Glomerular endothelial cell (primary cell): ENCODE results near the gene GALNT6. TPM values are rescaled to one million over a fixed set of nuclear protein-coding genes. Genes with fewer than 3 reads are reported as not detected.

Source experiments
- DNase-seq: peaks from one replicate; pipeline ENCODE4 v3.0.0-alpha.2; 2011; ENCODE audit warnings: low read depth, low spot score; ENCODE audit errors: extremely low read depth
- total RNA-seq: library from RNA; depleted of rRNA; stranded (reverse); fragments of >200 nt; gene quantifications from 2 replicates; pipeline ENCODE4 v1.2.3, GENCODE V29; 2015

The GALNT6 gene
- total RNA-seq, 1 donor from 2014 or later, result 102 TPM

- no peak for DNase-seq
Observed at GRCh38 chr12:51383269-51383905, 7.8 kb downstream of the GALNT6 start.

- DNase-seq, result no peak
Observed at GRCh38 chr12:51382173-51382572, 9.0 kb downstream of the GALNT6 start.

- no peak for DNase-seq
Observed at GRCh38 chr12:51381226-51382079, 9.8 kb downstream of the GALNT6 start.

GRCh38 chr12:51379571-51379970 is 11.6 kb downstream of the GALNT6 start:
- no peak for DNase-seq

GRCh38 chr12:51378749-51379148 is 12.5 kb downstream of the GALNT6 start:
- DNase-seq, result no peak

- no peak for DNase-seq
Observed at GRCh38 chr12:51377099-51377984, 13.9 kb downstream of the GALNT6 start.

GRCh38 chr12:51374856-51375255 is 16.4 kb downstream of the GALNT6 start:
- no peak for DNase-seq

- DNase-seq, result no peak
Observed at GRCh38 chr12:51374361-51374760, 16.8 kb downstream of the GALNT6 start.

- no peak for DNase-seq
Observed at GRCh38 chr12:51373187-51373586, 18.0 kb downstream of the GALNT6 start.

GRCh38 chr12:51372021-51372420 is 19.2 kb downstream of the GALNT6 start:
- no peak for DNase-seq

GRCh38 chr12:51371295-51371953 is 19.8 kb downstream of the GALNT6 start:
- peak; percentile 78 for DNase-seq

- no peak for DNase-seq
Observed at GRCh38 chr12:51370667-51371066, 20.5 kb downstream of the GALNT6 start.

- DNase-seq, result no peak
Observed at GRCh38 chr12:51369581-51369980, 21.6 kb downstream of the GALNT6 start.

GRCh38 chr12:51368640-51369517 is 22.3 kb downstream of the GALNT6 start:
- DNase-seq, result peak; percentile 61

- no peak for DNase-seq
Observed at GRCh38 chr12:51365276-51365675, 25.9 kb downstream of the GALNT6 start.

GRCh38 chr12:51364001-51364400 is 27.2 kb downstream of the GALNT6 start:
- DNase-seq, result no peak

- DNase-seq, result no peak
Observed at GRCh38 chr12:51362747-51363342, 28.4 kb downstream of the GALNT6 start.

GRCh38 chr12:51362307-51362706 is 28.9 kb downstream of the GALNT6 start:
- no peak for DNase-seq
